ENCODE data around the gene CCNF.

DNA sequence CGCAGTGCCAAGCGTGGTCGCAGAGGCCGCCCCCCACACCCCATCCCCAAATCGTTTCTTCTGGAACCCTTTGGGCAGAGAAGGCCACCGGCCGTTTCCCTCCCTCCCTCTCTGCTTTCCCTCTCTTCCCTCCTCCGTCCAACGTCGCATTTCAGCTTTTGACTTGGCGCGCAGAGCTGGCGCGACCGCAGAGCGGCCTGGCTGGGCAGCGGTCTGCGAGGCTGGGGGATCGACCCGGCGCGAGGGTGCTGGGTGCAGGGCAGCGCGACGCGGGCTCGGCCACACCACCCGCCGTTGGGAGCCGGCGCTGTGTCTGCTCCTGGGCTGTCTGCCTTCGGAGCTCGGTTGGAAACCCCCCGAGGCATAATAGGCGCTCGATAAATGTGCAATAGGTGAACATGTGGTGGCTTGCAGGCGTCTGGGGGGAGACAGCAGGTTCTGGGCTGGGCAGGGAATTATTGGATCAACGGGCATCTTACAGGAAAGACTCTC, 39.0 kb downstream of the CCNF start:
- TF ChIP-seq POLR2A (IDR thresholded peaks at IDR 0.05; ENCODE audit: control extremely low read depth in 1 of 2, low read depth in 2 of 2, low read length in 2 of 2) (no peak), EGR1 (IDR thresholded peaks at IDR 0.05; ENCODE audit: borderline replicate concordance, low read depth, low read length) (no peak), EZH2 (IDR thresholded peaks at IDR 0.05; ENCODE audit: low read depth, low read length, severe bottlenecking) (no peak)
- TF ChIP-seq, protein P1, sequence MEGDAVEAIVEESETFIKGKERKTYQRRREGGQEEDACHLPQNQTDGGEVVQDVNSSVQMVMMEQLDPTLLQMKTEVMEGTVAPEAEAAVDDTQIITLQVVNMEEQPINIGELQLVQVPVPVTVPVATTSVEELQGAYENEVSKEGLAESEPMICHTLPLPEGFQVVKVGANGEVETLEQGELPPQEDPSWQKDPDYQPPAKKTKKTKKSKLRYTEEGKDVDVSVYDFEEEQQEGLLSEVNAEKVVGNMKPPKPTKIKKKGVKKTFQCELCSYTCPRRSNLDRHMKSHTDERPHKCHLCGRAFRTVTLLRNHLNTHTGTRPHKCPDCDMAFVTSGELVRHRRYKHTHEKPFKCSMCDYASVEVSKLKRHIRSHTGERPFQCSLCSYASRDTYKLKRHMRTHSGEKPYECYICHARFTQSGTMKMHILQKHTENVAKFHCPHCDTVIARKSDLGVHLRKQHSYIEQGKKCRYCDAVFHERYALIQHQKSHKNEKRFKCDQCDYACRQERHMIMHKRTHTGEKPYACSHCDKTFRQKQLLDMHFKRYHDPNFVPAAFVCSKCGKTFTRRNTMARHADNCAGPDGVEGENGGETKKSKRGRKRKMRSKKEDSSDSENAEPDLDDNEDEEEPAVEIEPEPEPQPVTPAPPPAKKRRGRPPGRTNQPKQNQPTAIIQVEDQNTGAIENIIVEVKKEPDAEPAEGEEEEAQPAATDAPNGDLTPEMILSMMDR (IDR thresholded peaks at IDR 0.05; ENCODE audit: control extremely low read depth in 1 of 3, insufficient read depth in 1 of 3, low read depth in 1 of 3, low read length in 3 of 3), result no peak
